Parietal lobe (tissue), 1 donor: Measurements from ENCODE around the gene CILP2. TPM values are rescaled to one million over a fixed set of nuclear protein-coding genes. Genes with fewer than 3 reads are reported as not detected.

ENCODE experiments used
- total RNA-seq: library from RNA; depleted of rRNA; stranded (reverse); fragments of >200 nt; gene quantifications from one replicate; pipeline ENCODE4 v1.2.3, GENCODE V29; 2014

The CILP2 gene
- 0.31 TPM for total RNA-seq

DNA sequence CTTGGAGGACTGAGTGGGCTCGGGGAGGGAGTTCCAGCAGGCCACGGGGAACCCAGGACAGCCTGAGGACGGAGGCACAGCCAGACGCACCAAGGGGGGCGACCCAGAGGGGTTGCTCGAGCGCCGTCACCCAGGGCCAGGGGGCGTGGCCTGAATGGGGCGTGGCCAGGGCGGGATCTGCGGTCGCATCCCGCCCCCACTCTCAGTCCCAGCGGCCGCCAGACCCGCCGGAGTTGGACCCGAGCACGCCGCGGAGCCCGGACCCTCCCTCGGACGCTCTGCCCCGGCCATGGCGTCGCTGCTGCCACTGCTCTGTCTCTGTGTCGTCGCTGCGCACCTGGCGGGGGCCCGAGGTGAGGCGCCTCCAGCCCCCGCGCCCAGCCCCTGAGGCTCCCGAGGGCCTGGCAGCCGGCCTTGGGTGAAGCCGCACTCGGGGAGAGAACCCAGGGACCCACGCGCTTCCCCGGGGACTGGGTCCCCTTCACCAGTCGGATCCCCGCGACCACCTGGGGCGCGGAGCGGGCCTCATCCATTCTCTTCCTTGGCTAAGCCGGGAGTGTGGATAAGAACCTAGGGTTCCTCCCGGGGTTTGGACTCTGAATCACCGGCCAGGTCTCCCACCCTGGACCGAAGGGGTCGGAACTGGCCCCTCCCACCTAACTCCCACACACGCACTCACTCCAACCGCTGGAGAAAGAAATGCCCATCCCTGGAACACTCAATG is at the start of gene CILP2:
TSS of gene CILP2 (plus strand) at position 205 of the 724 bp plus-strand sequence. CDS start at position 290, 85 bp downstream.

DNA sequence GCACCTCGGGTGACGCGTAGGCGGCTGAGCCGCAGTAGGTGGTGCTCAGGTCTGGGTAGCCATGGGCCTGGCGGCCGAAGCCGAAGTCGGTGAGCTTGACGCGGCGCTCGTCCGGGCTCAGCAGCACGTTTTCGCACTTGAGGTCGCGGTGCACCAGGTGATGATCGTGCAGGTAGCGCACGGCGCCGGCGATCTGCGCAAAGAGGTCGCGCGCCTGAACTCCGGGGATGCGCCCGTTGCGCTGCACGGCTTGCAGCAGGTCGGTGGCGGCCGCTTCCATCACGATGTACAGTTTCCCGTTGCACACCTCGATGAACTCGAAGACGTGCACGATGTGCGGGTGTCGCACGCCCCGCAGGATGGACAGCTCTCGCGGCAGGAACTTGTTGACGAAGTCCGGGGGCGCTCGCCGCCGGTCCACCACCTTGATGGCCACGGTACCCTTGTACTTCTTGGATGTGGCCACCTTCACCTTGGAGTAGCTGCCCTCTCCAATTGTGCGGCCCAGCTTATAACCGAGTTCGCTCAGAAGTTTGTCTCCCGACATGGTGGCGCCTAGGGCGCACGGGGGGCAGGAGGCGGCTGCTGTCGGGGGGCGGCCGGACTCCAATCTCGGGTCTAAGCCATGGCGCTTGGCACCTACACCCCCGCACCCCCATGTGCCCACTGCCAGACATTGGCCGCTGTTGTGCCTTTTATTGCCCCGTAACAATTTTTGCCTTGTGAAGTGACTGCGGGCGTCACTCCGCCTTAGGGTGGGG is 23.0 kb upstream of the CILP2 start, which contains the start of gene TSSK6:
TSS of gene TSSK6 (minus strand) at position 668 of the 761 bp plus-strand sequence. CDS start at position 547, 121 bp downstream.

GRCh38 chr19:19515642-19516519 is 22.2 kb upstream of the CILP2 start, which contains the start of gene NDUFA13:
Gene NDUFA13, plus strand, starts transcription at chr19:19516225. Its CDS starts 14 bp downstream, at chr19:19516239.

GRCh38 chr19:19528721-19529490 is 9.2 kb upstream of the CILP2 start, which contains the start of gene YJEFN3:
Gene YJEFN3, plus strand, starts transcription at chr19:19528911. Its CDS starts 22 bp downstream, at chr19:19528933.

Other genes with a start within 250 kb of the CILP2 start
- 35.7 TPM for gene SUGP1, start 217.8 kb upstream of the CILP2 start, total RNA-seq
- 76.4 TPM for gene MAU2, start 217.4 kb upstream of the CILP2 start, total RNA-seq
- gene GATAD2A, start 132.6 kb upstream of the CILP2 start, total RNA-seq, result 13.5 TPM
- gene TSSK6, start 22.7 kb upstream of the CILP2 start, total RNA-seq, result 1.3 TPM
- 75.4 TPM for gene NDUFA13, start 22.0 kb upstream of the CILP2 start, total RNA-seq
- gene YJEFN3, start 9.4 kb upstream of the CILP2 start, total RNA-seq, result 2.5 TPM
- 19.4 TPM for gene PBX4, start 80.4 kb downstream of the CILP2 start, total RNA-seq
- 43.8 TPM for gene LPAR2, start 90.0 kb downstream of the CILP2 start, total RNA-seq
- gene GMIP, start 105.4 kb downstream of the CILP2 start, total RNA-seq, result 27.2 TPM
- gene ATP13A1, start 125.4 kb downstream of the CILP2 start, total RNA-seq, result 39.8 TPM
- 11.3 TPM for gene ZNF101, start 130.6 kb downstream of the CILP2 start, total RNA-seq
- gene ZNF14, start 194.8 kb downstream of the CILP2 start, total RNA-seq, result 34.1 TPM